Tibial artery (tissue), 4 donors: Measurements from ENCODE around the gene CLN3.
"Not testable (repeated sequence)": the region's sequence is repeated elsewhere in the genome, so short reads cannot be mapped to it uniquely, and the experiment has no call there.

Experiments used
- DNase-seq, 2 donors: peaks; one replicate each; pipeline ENCODE4 v3.0.0-alpha.2; 2019
- H3K27ac ChIP-seq, 2 donors: fragments of 200-600 bp; sonication (generic) in 1 of 2; 1 replicate in 1 of 2; 2 replicates in 1 of 2; pipeline ENCODE4 v1.5.1; 2018 to 2019; ENCODE audit warnings: mild to moderate bottlenecking in 1 of 2
- H3K27me3 ChIP-seq, 2 donors: fragments of 200-600 bp; sonication (generic) in 1 of 2; one replicate each; pipeline versions ENCODE4 v1.5.1 to v1.6.0; 2016 to 2019
- H3K36me3 ChIP-seq, 3 donors: fragments of 200-600 bp; sonication (generic) in 2 of 3; one replicate each; pipeline ENCODE4 v1.5.1; 2016 to 2019; ENCODE audit warnings: mild to moderate bottlenecking in 2 of 3
- H3K4me1 ChIP-seq, 4 donors: fragments of 200-600 bp; sonication (generic) in 2 of 4; 1 replicate in 3 of 4; 2 replicates in 1 of 4; pipeline ENCODE4 v1.5.1; 2016 to 2019
- H3K4me3 ChIP-seq, 2 donors: fragments of 200-600 bp; sonication (generic) in 1 of 2; 1 replicate in 1 of 2; 2 replicates in 1 of 2; pipeline ENCODE4 v1.5.1; 2018 to 2019; ENCODE audit warnings: mild to moderate bottlenecking in 2 of 2
- H3K9me3 ChIP-seq, 3 donors: fragments of 200-600 bp; sonication (generic) in 1 of 3; one replicate each; pipeline ENCODE4 v1.5.1; 2016 to 2019
- CTCF ChIP-seq, 2 experiments: fragments of 200-600 bp in 1 of 2; fragments of 450-650 bp in 1 of 2; IDR thresholded peaks; one replicate each; pipeline ENCODE4 v1.5.1; 2017 to 2019; ENCODE audit warnings: antibody characterized with exemption in 2 of 2, mild to moderate bottlenecking in 1 of 2, moderate library complexity in 1 of 2
- intact Hi-C: fragments of 100-400 bp; cut with DNase I; formaldehyde crosslinking; loops from one replicate; pipeline ENCODE4 v1.15.0; 2023; ENCODE audit warnings: low total_unique reads

CLN3 gene

GRCh38 chr16:28527985-28528384 is 36.1 kb upstream of the CLN3 start:
- Histone ChIP-seq H3K4me3 (no peak overlapping the region), H3K36me3 (no peaks in the 10 kb centered on the region), H3K27me3 (no peaks in the 10 kb centered on the region), H3K9me3 (no peaks in the 10 kb centered on the region), H3K4me1 (peaks cover 0 to 19% (median 11%) of the 10 kb centered on the region in 4 donors), H3K27ac (no peak overlapping the region)
- TF ChIP-seq CTCF (IDR thresholded peaks at IDR 0.05) = no peak
- DNase-seq = no peak
- intact Hi-C loops = no loop called here

GRCh38 chr16:28527100-28527785 is 35.4 kb upstream of the CLN3 start:
- H3K27me3 ChIP-seq, H3K36me3 ChIP-seq, H3K9me3 ChIP-seq, H3K27ac ChIP-seq, intact Hi-C loops, H3K4me3 ChIP-seq, DNase-seq: not testable (repeated sequence)
- peaks cover 0 to 12% (median 6%) of the 10 kb centered on the region in 4 donors for H3K4me1 ChIP-seq

GRCh38 chr16:28526201-28527099 is 34.6 kb upstream of the CLN3 start:
- no peak overlapping the region for H3K4me3 ChIP-seq
- DNase-seq = no peak
- H3K27me3 ChIP-seq = no peaks in the 10 kb centered on the region
- H3K36me3 ChIP-seq = no peaks in the 10 kb centered on the region
- H3K9me3 ChIP-seq = no peaks in the 10 kb centered on the region
- peaks cover 0 to 6% (median 2%) of the 10 kb centered on the region in 4 donors for H3K4me1 ChIP-seq
- no peak for TF ChIP-seq CTCF (IDR thresholded peaks at IDR 0.05)
- intact Hi-C loops = no loop called here
- no peak overlapping the region for H3K27ac ChIP-seq

DNA sequence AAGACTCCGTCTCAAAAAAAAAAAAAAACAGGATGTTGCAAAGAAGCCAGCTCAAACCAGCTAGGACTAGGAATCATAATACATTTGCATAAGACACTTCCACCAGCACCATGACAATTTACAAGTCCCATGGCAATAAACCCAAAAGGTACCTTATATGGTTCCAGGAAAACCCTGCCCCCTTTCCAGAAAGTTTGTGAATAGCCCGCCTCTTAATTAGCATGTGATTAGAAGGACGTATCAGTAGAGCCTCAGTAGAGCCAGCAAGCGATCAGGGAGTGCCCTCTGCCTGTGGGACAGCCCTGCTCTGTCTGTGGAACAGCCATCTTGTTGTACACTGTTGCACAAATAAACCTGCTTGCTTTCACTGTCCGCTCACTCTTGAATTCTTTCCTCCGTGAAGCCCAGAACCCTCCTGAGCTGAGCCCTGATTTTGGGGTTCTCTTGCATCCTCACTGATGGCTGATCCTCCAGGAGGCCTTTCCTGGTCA is 32.9 kb upstream of the CLN3 start:
- Histone ChIP-seq H3K4me1 (peaks cover 0 to 6% (median 0%) of the 10 kb centered on the region in 4 donors), H3K27ac (no peak overlapping the region), H3K36me3 (no peaks in the 10 kb centered on the region), H3K4me3 (no peak overlapping the region), H3K9me3 (no peaks in the 10 kb centered on the region), H3K27me3 (no peaks in the 10 kb centered on the region)
- TF ChIP-seq CTCF (IDR thresholded peaks at IDR 0.05) = no peak
- intact Hi-C loops = no loop called here
- DNase-seq = no peak

DNA sequence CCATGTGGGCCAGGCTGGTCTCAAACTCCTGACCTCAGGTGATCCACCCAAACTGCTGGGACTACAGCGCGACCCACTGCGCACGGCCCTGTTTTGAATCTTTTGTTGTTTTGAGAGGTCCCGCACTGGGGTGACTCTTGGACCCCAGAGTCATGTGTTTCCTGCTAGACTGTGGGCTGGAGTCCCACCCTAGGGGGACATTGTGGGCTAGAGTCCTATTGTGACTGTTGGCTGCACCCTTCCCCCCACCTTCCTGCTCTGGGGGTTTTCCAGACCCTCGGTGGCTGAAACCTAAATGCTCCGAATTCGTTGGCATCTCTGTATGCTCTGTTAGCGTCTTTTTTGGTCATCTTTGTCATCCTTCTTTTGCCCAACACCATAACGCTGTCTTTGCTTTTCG is 30.9 kb upstream of the CLN3 start:
- Histone ChIP-seq H3K9me3 (no peaks in the 10 kb centered on the region), H3K27ac (no peak overlapping the region), H3K4me1 (peaks cover 0 to 6% (median 0%) of the 10 kb centered on the region in 4 donors), H3K27me3 (no peaks in the 10 kb centered on the region), H3K36me3 (no peaks in the 10 kb centered on the region), H3K4me3 (no peak overlapping the region)
- DNase-seq = no peak
- TF ChIP-seq CTCF (IDR thresholded peaks at IDR 0.05) = no peak
- intact Hi-C loops = no loop called here

DNA sequence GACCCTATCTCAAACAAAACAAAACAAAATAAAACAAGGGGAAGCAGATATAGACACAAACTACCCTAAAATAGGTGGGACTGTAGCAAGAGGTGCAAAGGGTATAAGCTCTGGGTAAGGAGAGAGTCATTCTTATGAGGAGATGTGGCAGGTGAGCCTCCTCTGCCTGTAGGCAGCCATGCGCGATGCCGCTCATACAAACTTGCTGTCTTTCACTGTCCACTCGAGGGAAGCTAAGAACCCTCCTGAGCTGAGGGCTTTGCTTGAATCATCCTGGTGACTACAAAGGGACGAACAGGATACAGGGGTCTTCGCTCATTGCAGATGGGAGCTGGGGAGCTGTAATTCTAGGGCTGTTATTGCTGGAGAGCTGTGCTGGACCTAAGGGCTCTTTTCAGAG is 29.6 kb upstream of the CLN3 start:
- DNase-seq = no peak
- Histone ChIP-seq H3K36me3 (no peaks in the 10 kb centered on the region), H3K4me1 (peaks cover 0 to 6% (median 0%) of the 10 kb centered on the region in 4 donors), H3K4me3 (no peak overlapping the region), H3K27ac (no peak overlapping the region), H3K27me3 (no peaks in the 10 kb centered on the region), H3K9me3 (no peaks in the 10 kb centered on the region)
- TF ChIP-seq CTCF (IDR thresholded peaks at IDR 0.05) = no peak
- intact Hi-C loops = no loop called here
